Coronary artery (tissue), 2 donors: Measurements from ENCODE around the gene ZNF783.

Experiments used
- DNase-seq: peaks from one replicate; pipeline ENCODE4 v3.0.0-alpha.2; 2017; ENCODE audit warnings: low spot score
- H3K27ac ChIP-seq, 2 donors: fragments of 200-600 bp; sonication (generic); one replicate each; pipeline ENCODE4 v1.5.1; 2016 to 2019
- H3K4me3 ChIP-seq: fragments of 200-600 bp; sonication (generic); 2 replicates; pipeline ENCODE4 v1.5.1; 2016; ENCODE audit warnings: mild to moderate bottlenecking, moderate library complexity
- TF ChIP-seq, protein P1 (sequence below): fragments of 200-600 bp; sonication (generic); IDR thresholded peaks from one replicate; pipeline ENCODE4 v1.5.1; 2019; ENCODE audit warnings: antibody characterized with exemption

The ZNF783 gene

DNA sequence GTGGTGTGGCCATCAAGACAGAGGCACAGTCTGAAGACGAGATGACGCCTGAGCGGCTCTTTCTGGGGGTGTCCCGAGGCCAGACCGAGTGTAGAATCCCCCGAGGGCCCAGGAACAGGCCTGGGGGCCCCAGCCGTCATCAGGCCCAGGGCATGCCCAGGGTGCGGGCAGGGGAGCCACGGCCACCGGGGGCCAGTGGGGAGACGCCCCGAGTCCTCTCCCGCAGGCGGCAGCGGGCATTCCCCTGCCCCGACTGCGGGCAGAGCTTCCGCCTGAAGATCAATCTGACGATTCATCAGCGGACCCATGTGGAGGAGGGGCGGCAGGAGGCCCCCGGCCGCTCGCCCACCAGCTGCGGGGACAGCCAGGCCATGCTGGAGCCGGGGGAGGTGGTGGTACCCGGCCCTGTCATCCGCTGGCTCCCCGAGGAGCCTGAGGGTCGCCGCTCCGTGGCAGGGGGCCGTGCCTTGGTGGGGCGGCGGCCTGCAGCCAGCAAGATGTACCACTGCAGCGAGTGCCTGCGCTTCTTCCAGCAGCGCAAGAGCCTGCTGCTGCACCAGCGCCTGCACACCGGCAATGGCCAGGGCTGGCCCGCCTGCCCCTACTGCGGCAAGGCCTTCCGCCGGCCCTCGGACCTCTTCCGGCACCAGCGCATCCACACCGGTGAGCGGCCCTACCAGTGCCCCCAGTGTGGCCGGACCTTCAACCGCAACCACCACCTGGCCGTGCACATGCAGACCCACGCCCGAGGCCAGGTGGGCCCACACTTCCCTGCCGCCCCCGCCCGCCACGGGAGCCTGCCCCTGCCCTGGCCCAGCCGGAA is 19.7 kb downstream of the ZNF783 start:
- Histone ChIP-seq H3K27ac (no peak overlapping the region), H3K4me3 (no peak overlapping the region)
- TF ChIP-seq, protein P1, sequence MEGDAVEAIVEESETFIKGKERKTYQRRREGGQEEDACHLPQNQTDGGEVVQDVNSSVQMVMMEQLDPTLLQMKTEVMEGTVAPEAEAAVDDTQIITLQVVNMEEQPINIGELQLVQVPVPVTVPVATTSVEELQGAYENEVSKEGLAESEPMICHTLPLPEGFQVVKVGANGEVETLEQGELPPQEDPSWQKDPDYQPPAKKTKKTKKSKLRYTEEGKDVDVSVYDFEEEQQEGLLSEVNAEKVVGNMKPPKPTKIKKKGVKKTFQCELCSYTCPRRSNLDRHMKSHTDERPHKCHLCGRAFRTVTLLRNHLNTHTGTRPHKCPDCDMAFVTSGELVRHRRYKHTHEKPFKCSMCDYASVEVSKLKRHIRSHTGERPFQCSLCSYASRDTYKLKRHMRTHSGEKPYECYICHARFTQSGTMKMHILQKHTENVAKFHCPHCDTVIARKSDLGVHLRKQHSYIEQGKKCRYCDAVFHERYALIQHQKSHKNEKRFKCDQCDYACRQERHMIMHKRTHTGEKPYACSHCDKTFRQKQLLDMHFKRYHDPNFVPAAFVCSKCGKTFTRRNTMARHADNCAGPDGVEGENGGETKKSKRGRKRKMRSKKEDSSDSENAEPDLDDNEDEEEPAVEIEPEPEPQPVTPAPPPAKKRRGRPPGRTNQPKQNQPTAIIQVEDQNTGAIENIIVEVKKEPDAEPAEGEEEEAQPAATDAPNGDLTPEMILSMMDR = no peak
- DNase-seq = no peak

DNA sequence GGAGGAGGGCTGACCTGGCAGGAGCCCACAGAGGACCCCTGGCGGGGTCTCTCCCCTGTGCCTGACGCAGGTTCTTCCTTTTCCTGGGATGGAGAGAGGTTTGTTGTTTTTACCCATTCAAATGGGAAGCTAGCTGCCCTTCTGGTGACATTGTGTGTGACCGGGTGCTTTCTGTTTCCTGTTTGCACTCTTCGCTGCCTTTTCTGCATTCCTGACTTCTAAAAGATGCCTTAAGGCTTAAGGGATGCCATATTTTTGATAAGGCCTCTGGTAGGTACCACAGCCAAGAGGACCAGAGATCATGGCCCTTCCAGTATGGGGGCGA is 20.3 kb downstream of the ZNF783 start:
- Histone ChIP-seq H3K4me3 (no peak overlapping the region), H3K27ac (no peak overlapping the region)
- no peak for DNase-seq
- TF ChIP-seq, protein P1 = no peak

DNA sequence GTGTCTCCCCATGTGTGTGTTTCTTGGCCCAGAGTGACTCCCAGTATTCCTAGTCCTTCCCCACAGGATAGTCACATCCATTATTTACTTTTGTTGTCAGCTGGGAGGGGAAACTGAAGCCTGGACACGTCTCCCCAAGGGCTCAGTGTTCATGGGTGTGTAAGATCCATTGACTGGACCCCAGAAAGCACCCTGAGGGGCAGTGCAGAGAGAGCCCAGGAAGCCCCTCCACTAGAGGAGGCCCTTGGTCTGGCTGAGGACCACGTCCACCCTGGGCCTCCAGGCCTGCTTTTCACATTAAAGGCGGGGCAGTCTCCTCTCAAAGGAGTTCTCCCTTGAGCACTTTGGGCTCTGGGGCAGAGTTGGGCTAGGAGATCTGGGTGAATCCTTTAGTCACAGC is 21.3 kb downstream of the ZNF783 start:
- no peak overlapping the region for H3K4me3 ChIP-seq
- DNase-seq = peak; percentile 71
- TF ChIP-seq, protein P1 = no peak
- H3K27ac ChIP-seq = no peak overlapping the region

DNA sequence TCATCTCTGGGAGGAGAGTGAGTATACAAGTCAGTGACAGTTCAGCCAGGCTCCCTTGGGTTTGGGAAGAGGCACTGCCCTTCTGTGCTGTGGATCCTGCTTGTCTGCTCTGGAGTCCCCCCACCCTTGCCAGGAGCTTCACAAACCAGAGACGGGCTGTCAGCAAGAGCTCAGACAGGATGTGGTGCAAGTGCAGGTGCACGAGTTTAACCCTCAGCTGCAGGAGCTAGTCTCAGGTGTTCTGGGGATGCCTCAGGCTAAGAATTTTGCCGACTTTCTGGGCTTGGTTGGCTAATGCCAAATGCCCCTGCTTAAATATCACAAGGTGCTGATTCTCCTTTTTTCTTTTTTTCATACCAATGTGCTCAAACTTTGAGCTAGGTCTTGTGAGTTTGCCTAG is 22.3 kb downstream of the ZNF783 start:
- no peak overlapping the region for H3K27ac ChIP-seq
- peak; percentile 68 for DNase-seq
- no peak overlapping the region for H3K4me3 ChIP-seq
- TF ChIP-seq, protein P1 = no peak

DNA sequence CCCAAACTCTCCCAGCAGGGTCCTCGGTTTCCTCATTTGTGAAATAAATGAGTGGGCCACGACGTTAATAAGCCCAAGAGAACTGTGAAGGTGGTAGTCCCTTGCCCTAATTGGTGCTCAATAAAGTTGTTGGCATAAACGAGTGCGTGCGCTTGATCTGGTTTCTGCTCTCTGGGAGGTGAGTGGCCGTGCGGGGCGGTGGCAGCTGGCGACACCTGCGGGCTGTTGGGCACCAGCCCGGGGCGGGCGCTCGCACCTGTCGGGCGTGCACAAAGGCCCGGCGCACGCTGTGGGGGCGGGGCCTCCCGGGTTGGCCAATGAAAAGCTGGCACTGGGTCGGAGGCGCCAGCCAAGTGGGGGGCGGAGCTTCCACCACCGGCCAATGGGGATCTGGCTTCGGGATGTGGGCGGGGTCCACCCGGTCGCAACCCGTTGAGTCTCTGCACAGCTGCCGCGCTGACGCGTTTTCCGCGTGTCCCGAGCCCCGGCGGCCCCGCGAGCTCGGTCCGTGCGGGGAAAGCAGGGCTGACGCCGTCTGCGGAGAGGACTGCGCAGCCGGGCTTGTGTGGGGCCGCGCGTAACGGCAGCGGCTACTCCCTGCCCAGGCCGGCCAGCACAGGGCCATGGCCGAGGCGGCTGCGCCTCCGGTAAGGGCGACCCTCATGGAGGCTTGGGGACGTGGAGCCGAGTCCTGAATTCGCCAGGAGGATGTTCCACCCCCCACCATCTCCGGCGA is 23.0 kb downstream of the ZNF783 start:
- Histone ChIP-seq H3K27ac (peak overlapping the region; percentile 27 to 70), H3K4me3 (peak overlapping the region; percentile 92)
- peak; percentile 94 for DNase-seq
- TF ChIP-seq, protein P1 = no peak

DNA sequence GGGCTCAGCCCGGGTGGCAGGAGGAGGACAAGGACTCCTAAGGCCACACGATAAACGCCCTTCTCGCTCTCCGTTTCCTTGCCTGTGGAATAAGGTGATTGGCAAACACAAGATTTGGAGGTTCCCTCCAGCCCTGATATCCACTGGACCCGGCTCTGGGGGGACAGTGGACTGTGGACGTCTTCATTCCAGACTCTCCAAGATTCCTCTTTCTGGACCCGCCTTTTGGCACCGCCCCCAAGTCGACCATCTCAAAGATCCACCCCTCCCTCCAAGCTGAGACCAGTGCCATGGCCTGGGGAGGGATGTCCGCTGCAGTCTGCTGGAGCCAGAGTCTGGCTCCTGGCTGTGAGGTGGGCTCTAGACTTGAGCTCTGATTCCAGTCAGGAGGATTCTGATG is 23.6 kb downstream of the ZNF783 start:
- no peak for DNase-seq
- TF ChIP-seq, protein P1 = no peak
- peak overlapping the region; percentile 27 to 70 for H3K27ac ChIP-seq
- peak overlapping the region; percentile 92 for H3K4me3 ChIP-seq
